WTC11 (cell line): ENCODE results near the gene HLCS. TPM values are rescaled to one million over a fixed set of nuclear protein-coding genes. Genes with fewer than 3 reads are reported as not detected.

Experiments
- ATAC-seq: fragments of 200-7000 bp; cut with Tn5 transposase; 2 replicates; pipeline ENCODE4 v1.10.0; 2021; ENCODE audit warnings: mild to moderate bottlenecking, moderate library complexity
- CTCF ChIA-PET: fragments of 300-600 bp; sonication (Branson Sonifier 250); formaldehyde crosslinking; loops from one replicate; lab custom pipeline; 2021; ENCODE audit warnings: antibody characterized with exemption; lab: Charles Lee
- POLR2A ChIA-PET: fragments of 350-600 bp; sonication (Branson Sonifier 250); formaldehyde crosslinking; loops from one replicate; lab custom pipeline; 2021; ENCODE audit warnings: antibody characterized with exemption; lab: Charles Lee
- DNase-seq: peaks from one replicate; pipeline ENCODE4 v3.0.0; 2021; ENCODE audit warnings: low spot score
- H3K27ac Mint-ChIP-seq: 2 replicates; pipeline ENCODE4 v1.8.0; 2021; ENCODE audit warnings: mixed read lengths
- H3K27me3 Mint-ChIP-seq: 2 replicates; pipeline ENCODE4 v1.8.0; 2021; ENCODE audit warnings: low read depth, mild to moderate bottlenecking, moderate library complexity, mixed read lengths
- H3K36me3 Mint-ChIP-seq: 2 replicates; pipeline ENCODE4 v1.8.0; 2021; ENCODE audit warnings: mixed read lengths
- H3K4me1 Mint-ChIP-seq: 2 replicates; pipeline ENCODE4 v1.8.0; 2022; ENCODE audit warnings: mixed read lengths
- H3K4me3 Mint-ChIP-seq: 2 replicates; pipeline ENCODE4 v1.8.0; 2021; ENCODE audit warnings: mild to moderate bottlenecking, moderate library complexity, mixed read lengths
- H3K9me3 Mint-ChIP-seq: 2 replicates; pipeline ENCODE4 v1.8.0; 2021; ENCODE audit warnings: mixed read lengths
- AR ChIP-seq: fragments of 250-450 bp; sonication (Bioruptor Pico); IDR thresholded peaks from 2 replicates; pipeline ENCODE4 v1.9.0; 2021; ENCODE audit warnings: mild to moderate bottlenecking
- CDX4 ChIP-seq: fragments of 250-450 bp; sonication (Bioruptor Pico); IDR thresholded peaks from 2 replicates; pipeline ENCODE4 v1.9.0; 2021; ENCODE audit warnings: moderate library complexity, mild to moderate bottlenecking, inconsistent platforms, borderline replicate concordance
- CREM ChIP-seq: sonication (generic); formaldehyde crosslinking; IDR thresholded peaks from 2 replicates; pipeline ENCODE4 v1.8.1; 2022; ENCODE audit warnings: mild to moderate bottlenecking, missing genetic modification reagents, moderate library complexity
- E2F4 ChIP-seq: sonication (generic); formaldehyde crosslinking; IDR thresholded peaks from 2 replicates; pipeline ENCODE4 v1.8.1; 2022; ENCODE audit warnings: low read depth, mild to moderate bottlenecking, moderate library complexity, missing genetic modification reagents, borderline replicate concordance
- ETV6 ChIP-seq: sonication (generic); formaldehyde crosslinking; IDR thresholded peaks from 2 replicates; pipeline ENCODE4 v1.8.1; 2022; ENCODE audit warnings: mild to moderate bottlenecking, missing genetic modification reagents
- GTF2I ChIP-seq: fragments of 250-450 bp; sonication (Bioruptor Pico); conservative IDR thresholded peaks from 2 replicates; pipeline ENCODE4 v1.4.0; 2021; ENCODE audit warnings: mild to moderate bottlenecking
- IRF2 ChIP-seq: sonication (generic); formaldehyde crosslinking; IDR thresholded peaks from 2 replicates; pipeline ENCODE4 v1.8.0; 2022; ENCODE audit warnings: low read depth, missing genetic modification reagents, borderline replicate concordance
- MXD4 ChIP-seq: fragments of 250-450 bp; sonication (Bioruptor Pico); IDR thresholded peaks from 2 replicates; pipeline ENCODE4 v1.8.0; 2021; ENCODE audit warnings: mild to moderate bottlenecking, moderate library complexity, borderline replicate concordance
- MYBL2 ChIP-seq: sonication (generic); formaldehyde crosslinking; IDR thresholded peaks from 2 replicates; pipeline ENCODE4 v1.8.1; 2023; ENCODE audit warnings: mild to moderate bottlenecking, moderate library complexity, missing genetic modification reagents
- NR2C2 ChIP-seq: sonication (generic); formaldehyde crosslinking; IDR thresholded peaks from 2 replicates; pipeline ENCODE4 v1.8.0; 2022; ENCODE audit warnings: mild to moderate bottlenecking, missing genetic modification reagents
- PRDM15 ChIP-seq: sonication (generic); formaldehyde crosslinking; IDR thresholded peaks from 2 replicates; pipeline ENCODE4 v1.8.0; 2022; ENCODE audit warnings: missing genetic modification reagents
- TEAD4 ChIP-seq: sonication (generic); formaldehyde crosslinking; IDR thresholded peaks from 2 replicates; pipeline ENCODE4 v1.8.0; 2022; ENCODE audit warnings: mild to moderate bottlenecking, missing genetic modification reagents
- ZNF121 ChIP-seq: sonication (generic); formaldehyde crosslinking; IDR thresholded peaks from 2 replicates; pipeline ENCODE4 v1.8.0; 2023; ENCODE audit warnings: missing genetic modification reagents
- ZNF219 ChIP-seq: sonication (generic); formaldehyde crosslinking; IDR thresholded peaks from 2 replicates; pipeline ENCODE4 v1.8.0; 2023; ENCODE audit warnings: missing genetic modification reagents, mild to moderate bottlenecking, borderline replicate concordance
- ZNF232 ChIP-seq: sonication (generic); formaldehyde crosslinking; IDR thresholded peaks from 2 replicates; pipeline ENCODE4 v1.8.0; 2022; ENCODE audit warnings: mild to moderate bottlenecking, missing genetic modification reagents
- ZNF416 ChIP-seq: fragments of 250-450 bp; sonication (Bioruptor Pico); IDR thresholded peaks from 2 replicates; pipeline ENCODE4 v1.9.0; 2021; ENCODE audit warnings: mild to moderate bottlenecking, inconsistent platforms
- ZNF512 ChIP-seq: sonication (generic); formaldehyde crosslinking; IDR thresholded peaks from 2 replicates; pipeline ENCODE4 v1.8.1; 2022; ENCODE audit warnings: missing genetic modification reagents, borderline replicate concordance
- ZNF532 ChIP-seq: fragments of 250-450 bp; sonication (Bioruptor Pico); IDR thresholded peaks from 2 replicates; pipeline ENCODE4 v1.9.0; 2021; ENCODE audit warnings: mild to moderate bottlenecking, borderline replicate concordance
- total RNA-seq: library from RNA; stranded (reverse); gene quantifications from 3 replicates; pipeline ENCODE4 v1.2.3, GENCODE V29; 2021

Gene HLCS
- total RNA-seq, 1 experiment from 2014 or later = 9.3 TPM

- TF ChIP-seq ZNF532 (CRISPR knock-in tag) (no peak), ZNF219 (CRISPR knock-in tag) (no peak), MYBL2 (CRISPR knock-in tag) (no peak), IRF2 (no peak), CDX4 (CRISPR knock-in tag) (no peak), MXD4 (CRISPR knock-in tag) (no peak), E2F4 (CRISPR knock-in tag) (no peak), ZNF416 (CRISPR knock-in tag) (no peak), AR (CRISPR knock-in tag) (no peak)
- TF ChIP-seq, all 79 proteins: peak for 0
These were observed 116.1 kb downstream of the HLCS start (continued) for GRCh38 chr21:36850372-36850771.

GRCh38 chr21:36849461-36850105, 116.9 kb downstream of the HLCS start:
- ChIA-PET POLR2A (no interaction called here), CTCF (interaction anchor here (1.0 to 1.5 kb wide), 4 partner anchors 8 to 143 kb away, joined by 3 to 4 read pairs (median 4); no protein-coding TSS in a partner anchor)
- Mint-ChIP-seq H3K27me3 (no peaks in the 10 kb centered on the region), H3K4me1 (peaks cover 5% of the 10 kb centered on the region; the same call in 1 of the 2 replicates), H3K36me3 (no peaks in the 10 kb centered on the region), H3K27ac (no peak overlapping the region), H3K9me3 (no peaks in the 10 kb centered on the region), H3K4me3 (no peak overlapping the region)
- ATAC-seq (no peak), DNase-seq (no peak)
- TF ChIP-seq PRDM15 (CRISPR knock-in tag) (no peak), CREM (CRISPR knock-in tag) (no peak), ETV6 (CRISPR knock-in tag) (no peak), GTF2I (CRISPR knock-in tag) (no peak), ZNF121 (CRISPR knock-in tag) (no peak), AR (CRISPR knock-in tag) (no peak), ZNF512 (CRISPR knock-in tag) (no peak), NR2C2 (CRISPR knock-in tag) (no peak), TEAD4 (no peak), ZNF232 (CRISPR knock-in tag) (no peak)
